Measurements from ENCODE around the gene AQP6.
"Not testable (repeated sequence)": the region's sequence is repeated elsewhere in the genome, so short reads cannot be mapped to it uniquely, and the experiment has no call there.

Gene AQP6

GRCh38 chr12:49973361-49973830 lies 649 bp downstream of the AQP6 start:
- no peak for DNase-seq

GRCh38 chr12:49974231-49974675 lies 1.5 kb downstream of the AQP6 start:
- DNase-seq: peak; percentile 82

- no peak for DNase-seq
These were observed 2.0 kb downstream of the AQP6 start for GRCh38 chr12:49974677-49975317.

- no peak for DNase-seq
These were observed 2.6 kb downstream of the AQP6 start for GRCh38 chr12:49975318-49975761.

GRCh38 chr12:49976557-49976956 lies 3.8 kb downstream of the AQP6 start:
- DNase-seq: no peak

- DNase-seq: no peak
These were observed 5.4 kb downstream of the AQP6 start for GRCh38 chr12:49978125-49978524.

GRCh38 chr12:49979016-49979586 lies 6.4 kb downstream of the AQP6 start:
- DNase-seq: no peak

- DNase-seq: no peak
These were observed 7.0 kb downstream of the AQP6 start for GRCh38 chr12:49979791-49980190.

GRCh38 chr12:49980501-49981349 lies 8.0 kb downstream of the AQP6 start:
- no peak for DNase-seq

GRCh38 chr12:49982246-49983087 lies 9.7 kb downstream of the AQP6 start:
- no peak for DNase-seq

GRCh38 chr12:49983892-49984291 lies 11.1 kb downstream of the AQP6 start:
- DNase-seq: peak; percentile 46

GRCh38 chr12:49984476-49985359 lies 12.0 kb downstream of the AQP6 start:
- no peak for DNase-seq

GRCh38 chr12:49985981-49986380 lies 13.2 kb downstream of the AQP6 start:
- peak; percentile 44 for DNase-seq

- DNase-seq: not testable (repeated sequence)
These were observed 13.7 kb downstream of the AQP6 start for GRCh38 chr12:49986476-49986875.

- no peak for DNase-seq
These were observed 15.0 kb downstream of the AQP6 start for GRCh38 chr12:49987625-49988303.

- not testable (repeated sequence) for DNase-seq
These were observed 16.7 kb downstream of the AQP6 start for GRCh38 chr12:49989400-49989799.

GRCh38 chr12:49990273-49990672 lies 17.5 kb downstream of the AQP6 start:
- no peak for DNase-seq

GRCh38 chr12:49998453-49998852 lies 25.7 kb downstream of the AQP6 start:
- no peak for DNase-seq

- DNase-seq: no peak
These were observed 30.8 kb downstream of the AQP6 start for GRCh38 chr12:50003595-50003994.

- no peak for DNase-seq
These were observed 31.9 kb downstream of the AQP6 start for GRCh38 chr12:50004696-50005095.

GRCh38 chr12:50005175-50005574 lies 32.4 kb downstream of the AQP6 start:
- DNase-seq: no peak
